G401.6 (cell line): ENCODE results near the gene EPHB1.

Source experiments
- FAIRE-seq: peaks from 2 replicates; lab custom pipeline; 2012; peaks lifted over from hg19 to GRCh38; lab: Jason Lieb, UNC

The EPHB1 gene

DNA sequence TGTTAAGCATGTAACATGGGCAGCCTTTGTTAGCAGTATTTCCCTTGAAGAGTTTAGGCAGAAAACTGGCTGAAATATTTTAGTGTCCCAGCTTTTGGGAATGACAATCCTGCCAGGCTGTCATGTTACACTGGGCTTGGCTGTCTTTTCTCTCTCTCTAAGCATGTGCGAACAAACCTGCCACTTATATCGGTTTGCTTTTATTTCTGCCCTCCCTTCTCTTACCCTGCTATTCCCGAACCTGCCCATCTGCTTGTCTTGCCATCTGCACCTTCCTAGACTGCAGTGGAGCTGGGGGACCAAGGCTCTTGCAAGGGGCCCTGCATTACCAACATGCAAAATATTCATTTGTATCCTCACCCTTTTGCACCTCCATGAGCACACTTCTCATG is 339.6 kb downstream of the EPHB1 start:
- FAIRE-seq = no peak

DNA sequence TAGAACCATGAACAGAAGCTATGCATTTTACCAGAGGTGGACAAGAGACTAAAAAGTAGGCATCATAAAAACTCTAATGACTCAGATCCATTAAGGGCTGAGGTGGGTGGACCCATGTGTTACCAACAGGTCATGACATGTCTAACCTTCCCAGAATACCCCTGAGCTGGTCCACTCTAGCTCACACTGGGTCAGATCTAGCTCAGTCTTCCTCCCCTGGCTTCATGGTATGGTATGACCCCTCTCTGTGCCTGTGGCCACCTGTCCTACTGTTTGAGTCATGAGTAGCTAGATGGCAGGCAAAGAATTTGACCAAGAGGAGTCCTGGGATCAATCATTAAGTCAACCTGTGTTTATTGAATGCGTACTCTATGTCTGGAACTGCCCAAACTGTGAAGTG is 340.4 kb downstream of the EPHB1 start:
- FAIRE-seq = no peak

DNA sequence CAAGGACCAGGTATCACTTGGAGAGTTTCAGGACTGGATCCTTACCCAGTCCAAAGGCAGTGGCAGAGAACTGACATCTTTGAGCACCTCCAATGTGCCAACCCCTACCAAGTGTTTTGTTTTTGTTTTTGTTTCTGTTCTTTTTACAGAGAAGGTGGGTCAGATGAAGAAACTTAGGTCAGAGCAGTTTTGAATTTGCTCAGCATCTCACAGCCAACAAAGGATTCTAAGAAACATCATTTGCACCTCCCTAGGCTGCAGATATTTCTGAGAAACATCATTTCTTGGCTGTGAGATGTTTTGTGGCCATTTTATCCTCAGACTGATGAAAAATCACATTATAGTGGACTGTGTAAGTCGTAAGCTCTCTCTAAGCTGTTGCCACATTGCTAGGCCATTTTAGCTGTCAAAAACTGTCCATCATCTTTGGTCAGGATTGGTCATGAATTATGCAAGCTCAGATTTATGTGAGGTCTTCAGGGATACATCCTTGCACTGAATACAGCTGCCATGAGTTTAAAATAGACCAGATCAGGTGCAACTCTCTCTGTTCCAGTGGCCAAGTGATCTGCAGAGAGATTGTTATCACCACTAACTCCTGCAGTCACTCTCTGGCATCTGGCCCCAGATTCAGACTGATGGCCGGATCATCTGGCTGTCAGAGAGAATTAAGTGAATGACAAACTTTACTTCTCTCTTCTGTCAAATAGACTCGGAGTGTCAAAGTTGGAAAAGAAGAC is 341.5 kb downstream of the EPHB1 start:
- no peak for FAIRE-seq

DNA sequence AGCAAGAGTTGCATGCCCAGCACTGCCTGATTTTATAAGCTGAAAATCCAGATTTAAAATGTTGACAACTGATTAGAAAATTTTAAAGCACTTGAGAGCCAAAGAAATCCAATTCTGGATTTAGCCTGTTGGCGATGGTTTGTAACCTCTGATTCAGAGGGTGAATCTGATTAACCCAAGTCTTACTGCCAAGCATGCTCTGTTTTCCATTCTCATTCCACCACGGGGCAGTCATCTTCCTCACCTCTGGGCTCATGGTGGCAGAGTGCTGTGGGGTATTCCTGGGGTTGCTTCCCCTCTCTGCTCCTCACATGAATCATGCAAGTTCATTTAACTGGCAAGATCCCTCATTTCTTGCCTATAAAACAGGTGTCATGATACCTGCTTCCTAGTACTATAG is 342.2 kb downstream of the EPHB1 start:
- FAIRE-seq = no peak

DNA sequence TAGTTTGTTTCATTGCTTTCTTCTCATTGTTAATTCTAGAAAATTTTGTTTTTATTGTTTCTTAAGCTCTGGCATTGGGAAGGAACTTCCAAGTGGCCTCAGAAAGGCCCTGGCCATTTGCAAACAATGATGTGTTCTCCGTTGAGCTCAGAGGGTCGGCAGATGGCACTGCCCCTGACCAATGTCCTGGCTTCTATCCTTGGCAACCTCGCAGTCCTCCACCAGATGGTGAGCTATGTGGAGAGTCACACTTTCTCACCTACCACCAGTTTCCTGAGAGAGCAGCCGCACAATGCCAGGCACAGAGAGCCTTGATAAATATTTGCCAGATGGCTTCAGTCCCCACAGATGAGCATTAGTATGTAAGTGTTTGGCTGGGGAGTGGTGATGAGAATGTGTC is 343.7 kb downstream of the EPHB1 start:
- FAIRE-seq = no peak

DNA sequence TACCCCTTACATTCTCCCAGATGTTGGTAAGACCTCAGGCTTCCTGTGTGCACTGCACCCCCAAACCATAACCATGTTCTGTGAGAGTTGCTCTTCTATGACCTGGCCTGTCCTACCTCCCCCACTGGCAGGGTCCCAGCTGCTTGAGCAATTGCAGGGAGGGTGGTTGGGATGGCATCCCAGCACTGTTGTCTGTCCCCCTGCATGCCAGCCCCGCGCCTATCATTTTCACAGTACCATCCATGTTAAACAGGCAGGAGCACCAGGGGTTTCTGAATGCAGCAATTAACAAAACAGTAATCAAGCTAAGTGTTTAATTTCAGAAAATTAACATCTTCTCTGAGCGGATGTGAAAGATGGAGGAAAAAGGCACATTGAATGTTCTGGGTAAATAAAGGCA is 345.5 kb downstream of the EPHB1 start:
- FAIRE-seq = no peak

DNA sequence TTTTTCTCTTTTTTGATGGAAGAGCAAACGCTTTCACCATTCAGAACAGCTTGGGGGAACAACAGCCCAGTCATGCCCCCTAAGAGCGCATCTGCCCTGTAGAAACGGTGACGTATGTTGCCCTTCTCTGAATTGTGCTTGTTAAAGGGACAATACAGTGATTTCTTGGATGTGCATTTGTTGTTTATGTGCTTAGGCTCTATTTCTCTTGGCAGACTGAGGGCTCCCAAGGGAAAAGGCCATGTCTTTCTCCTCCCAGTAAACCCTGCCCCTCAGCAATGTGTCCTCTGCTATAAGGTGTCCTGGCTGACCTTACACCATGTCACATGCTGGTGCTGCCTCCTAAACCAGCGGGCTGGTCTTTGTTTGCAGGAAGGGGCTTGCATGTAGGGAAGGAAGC is 346.1 kb downstream of the EPHB1 start:
- no peak for FAIRE-seq

DNA sequence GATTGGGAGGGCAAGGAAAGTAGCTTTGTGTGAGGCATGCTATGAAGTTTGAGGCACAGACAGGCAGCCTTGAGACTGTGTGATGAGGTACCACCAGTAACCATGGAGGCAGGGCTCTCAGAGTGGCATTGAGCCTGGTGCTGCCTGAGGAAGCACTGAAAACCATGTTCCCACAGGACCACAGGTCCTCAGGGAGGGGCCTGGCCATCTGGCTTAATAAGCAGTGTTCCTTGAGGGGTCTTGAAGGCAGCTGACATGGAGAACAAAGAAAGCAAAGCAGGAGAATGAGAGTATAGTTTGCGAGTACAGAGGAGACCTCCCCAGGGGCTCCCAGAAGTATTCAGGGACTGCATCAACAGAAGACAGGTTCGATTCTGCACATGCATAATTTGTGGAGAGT is 346.6 kb downstream of the EPHB1 start:
- FAIRE-seq = no peak

DNA sequence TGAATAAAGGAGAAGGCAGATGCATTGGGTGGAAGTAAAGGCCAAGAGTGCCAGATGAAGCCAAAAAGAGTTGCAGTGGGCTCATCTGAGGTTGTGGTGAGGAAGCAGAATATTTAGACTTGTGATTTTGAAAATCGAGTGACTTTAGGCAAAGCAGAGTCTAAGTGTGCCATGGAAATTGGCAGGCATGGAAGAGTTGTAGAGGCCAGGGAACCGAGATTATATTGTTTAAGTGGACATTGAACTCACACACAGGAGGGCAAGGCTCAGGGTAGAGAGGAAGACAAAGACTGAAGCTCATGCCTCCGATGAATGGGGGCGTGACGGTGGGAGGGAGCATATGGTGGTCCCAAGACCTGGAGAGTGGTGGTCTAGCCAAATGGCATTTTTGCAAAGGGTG is 347.5 kb downstream of the EPHB1 start:
- no peak for FAIRE-seq

DNA sequence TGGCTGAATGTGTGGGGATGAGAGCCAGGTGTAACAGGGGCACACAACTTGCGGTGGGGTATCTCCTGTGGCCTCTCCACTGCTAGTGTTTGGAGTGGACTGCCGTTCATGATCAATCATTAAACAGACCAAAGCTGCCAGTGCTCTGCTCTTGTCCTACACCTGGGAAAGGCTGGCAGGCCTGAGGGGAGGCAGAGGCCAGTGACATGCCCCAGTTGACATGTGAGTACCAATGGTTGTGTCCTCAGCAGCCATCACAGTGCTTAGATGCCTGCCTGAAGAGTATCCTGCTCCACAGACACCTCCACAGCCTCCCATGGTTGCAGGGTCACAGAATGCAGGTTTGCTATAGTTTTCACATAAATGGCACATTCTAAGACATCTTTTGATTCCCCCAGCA is 348.4 kb downstream of the EPHB1 start:
- FAIRE-seq = no peak

DNA sequence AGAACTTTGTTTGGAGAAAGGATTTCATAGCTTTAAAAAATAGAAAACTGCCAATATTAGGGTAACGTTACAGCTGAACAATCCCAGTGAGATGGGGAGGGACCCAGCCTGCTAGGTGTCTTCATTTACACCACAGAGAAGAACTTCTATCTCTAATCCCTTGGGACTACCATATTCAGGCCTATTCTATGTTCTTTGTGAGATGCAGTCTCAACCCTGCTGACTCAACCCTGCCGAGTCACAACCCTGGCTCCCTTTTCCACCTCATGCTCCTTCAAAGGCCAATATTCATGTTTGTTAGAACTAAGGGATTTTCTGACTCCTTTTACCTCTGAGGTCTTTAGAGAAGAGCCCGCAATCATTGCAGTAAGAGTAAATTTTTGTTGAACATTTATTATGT is 350.5 kb downstream of the EPHB1 start:
- FAIRE-seq = no peak

DNA sequence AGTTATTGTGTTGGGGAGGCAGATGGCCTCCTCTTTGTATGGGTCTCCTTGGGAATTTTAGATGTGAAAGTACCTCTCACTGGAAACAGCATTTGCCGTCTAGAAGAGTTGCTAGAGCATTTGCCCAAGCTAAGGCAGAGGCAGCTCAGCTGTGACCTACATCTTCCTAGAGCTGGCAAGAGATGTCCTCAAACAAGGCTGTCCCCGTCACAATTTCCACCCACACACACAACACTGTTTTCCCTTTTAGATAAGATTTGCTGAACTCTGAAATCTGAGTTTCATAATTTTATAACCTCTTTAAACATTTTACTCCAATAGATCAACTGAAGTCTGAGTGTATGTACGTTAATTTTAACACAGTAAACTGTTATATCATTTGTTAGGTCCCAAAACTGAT is 352.6 kb downstream of the EPHB1 start:
- FAIRE-seq = no peak

DNA sequence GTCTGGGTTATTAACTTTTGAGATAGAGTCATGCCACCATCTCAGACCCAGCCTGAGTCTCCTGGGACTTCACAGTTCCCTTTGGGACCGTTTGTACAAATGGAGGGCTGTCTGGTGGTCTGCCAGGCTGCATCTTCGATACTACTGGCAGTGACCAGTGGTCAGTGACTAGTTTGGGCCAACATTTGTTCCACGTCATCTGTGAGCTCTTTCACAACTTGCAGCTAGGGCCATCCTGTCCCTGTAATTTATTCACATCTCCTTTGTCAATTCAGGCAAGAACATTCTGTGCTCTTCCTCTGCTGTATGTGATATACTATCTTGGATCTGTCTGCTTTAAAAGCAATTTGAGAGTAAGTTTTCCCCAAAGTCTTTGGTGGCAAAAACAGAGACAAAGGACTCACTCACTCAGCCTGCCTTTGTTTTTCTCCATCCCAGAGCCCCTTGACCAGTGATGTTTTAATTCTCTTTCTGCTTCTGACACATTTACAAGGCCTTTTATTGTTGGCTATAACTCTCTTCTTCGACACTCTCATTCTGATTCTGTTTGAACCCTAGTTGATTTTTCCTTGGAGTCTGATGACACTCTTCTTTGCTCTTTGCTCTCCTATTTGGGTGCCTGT is 353.4 kb downstream of the EPHB1 start:
- no peak for FAIRE-seq

DNA sequence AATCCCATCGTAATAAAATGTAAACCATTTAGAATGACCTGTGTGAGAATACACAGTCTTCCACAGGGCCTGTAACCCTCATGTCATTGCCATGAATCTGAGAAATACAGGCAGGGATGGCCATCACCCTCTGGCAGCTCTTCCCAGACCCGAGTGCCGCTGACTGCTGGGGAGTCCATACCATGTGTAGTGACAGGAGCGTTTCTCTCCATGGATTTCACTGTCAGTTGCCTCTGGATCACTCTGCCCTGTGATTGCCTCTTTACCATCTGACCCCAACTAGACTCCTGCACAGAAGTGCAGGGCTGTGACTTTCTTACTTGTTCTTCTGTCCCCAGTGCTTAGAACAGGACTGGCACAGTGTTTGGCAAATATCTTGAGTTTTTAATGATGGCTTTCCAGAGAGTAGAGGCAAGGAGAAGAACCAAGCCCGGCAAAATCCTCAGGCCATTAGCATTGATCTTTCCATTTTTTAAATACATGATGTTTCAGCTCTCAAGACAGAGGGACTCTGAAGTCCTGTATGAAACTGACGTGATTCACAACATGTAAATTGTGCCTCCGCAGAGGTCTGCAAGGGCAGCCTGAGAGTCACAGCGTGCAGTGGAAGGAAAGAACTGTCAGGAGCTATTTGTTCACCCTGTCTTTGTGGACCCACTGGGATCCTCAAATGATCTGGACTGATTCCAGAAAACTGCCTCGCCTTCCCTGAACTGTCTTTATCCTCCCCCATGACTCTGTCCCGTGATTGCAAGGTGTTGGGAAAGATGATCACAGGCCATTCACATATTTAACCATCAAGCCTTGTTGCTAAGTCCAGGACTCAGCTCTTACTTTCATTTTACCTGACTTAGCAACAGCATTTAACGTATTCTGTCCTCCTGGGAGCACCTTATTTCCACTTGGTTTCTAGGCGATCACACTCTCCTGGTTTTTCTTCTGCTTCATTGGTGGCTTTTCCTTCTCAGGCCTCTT is 354.9 kb downstream of the EPHB1 start:
- FAIRE-seq = no peak

DNA sequence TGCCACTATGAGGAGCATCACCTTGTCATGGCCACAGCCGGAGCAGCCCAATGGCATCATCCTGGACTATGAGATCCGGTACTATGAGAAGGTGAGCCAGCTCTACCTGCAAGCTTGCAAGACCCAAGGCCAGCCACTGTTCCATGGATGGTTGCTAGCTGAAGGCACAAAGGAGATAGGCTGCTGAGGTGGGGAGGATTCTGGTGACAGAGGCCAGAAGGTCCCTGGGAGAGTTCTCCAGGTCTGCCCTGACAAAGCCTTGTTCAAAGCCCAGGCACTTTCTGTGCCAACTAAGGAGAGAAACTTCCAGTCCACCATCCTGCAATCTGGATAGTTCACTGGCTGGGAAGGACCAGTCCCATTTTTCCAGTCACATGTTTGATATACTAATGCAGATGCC is 359.1 kb downstream of the EPHB1 start:
- no peak for FAIRE-seq

DNA sequence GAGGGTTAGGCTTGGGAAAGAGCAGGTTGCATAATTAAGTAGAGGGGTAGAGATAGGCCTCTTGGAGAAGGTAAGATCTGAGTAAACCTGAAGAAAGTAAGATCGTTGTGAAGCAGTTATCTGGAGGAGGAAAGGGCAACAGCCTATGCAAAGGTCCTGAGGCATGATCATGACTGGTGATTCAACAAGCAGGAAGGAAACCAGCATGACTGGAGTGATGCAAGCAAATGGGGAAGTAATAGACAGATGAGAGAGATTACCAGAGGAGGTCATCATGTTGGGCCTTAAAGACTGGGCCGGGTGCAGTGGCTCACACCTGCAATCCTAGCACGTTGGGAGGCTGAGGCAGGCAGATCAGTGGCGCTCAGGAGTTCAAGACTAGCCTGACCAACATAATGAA is 360.2 kb downstream of the EPHB1 start:
- FAIRE-seq = no peak

DNA sequence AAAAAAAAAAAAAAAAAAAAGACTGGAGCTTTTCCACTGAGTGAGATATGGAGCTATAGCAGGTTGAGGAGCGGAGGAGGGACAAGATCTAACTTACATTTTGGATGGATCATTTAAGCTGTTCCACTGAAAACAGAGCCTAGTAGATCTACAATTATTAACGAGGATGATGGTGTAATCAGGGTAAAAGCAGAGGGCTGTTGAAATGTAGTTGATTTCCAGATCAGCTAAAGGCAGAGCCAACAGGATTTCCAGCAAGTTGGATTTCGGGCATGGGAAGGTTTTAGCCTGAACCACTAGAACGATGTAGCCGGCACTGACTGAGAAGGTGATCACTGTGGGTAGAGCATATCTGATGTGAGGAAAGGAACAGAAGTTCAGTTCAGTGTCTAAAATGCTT is 360.7 kb downstream of the EPHB1 start:
- FAIRE-seq = no peak

DNA sequence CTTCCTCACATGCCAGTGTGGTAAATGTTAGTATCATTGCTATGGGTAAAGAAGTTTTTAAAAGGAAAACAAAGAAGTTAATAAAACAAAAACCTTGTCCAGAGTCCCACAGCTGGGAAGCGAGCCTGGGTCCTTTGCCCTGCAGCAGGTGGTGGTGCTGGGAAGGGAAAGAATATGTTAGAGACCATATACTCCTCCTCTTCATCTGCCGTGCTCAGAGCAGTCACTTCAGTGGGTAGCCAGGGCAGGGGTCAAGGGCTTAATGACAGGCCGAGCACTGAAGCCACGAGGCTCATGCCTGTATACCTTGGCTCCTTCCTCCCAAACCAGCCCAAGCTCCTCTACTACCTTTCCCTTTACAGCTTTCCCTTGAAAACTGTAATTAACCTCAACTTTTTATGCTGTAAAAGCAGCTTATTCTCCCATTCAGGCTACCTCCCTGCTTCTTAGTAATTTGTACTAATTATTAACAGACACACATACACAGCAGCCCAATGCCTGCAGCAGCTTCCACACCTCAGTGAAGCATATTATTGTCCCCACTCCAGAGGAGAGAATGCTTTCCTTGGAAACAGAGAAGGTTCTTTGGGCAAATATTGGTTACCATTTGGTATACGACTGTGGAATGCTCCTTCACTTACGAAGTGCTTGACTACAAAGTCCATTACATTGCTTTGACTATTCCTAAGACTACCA is 362.1 kb downstream of the EPHB1 start:
- FAIRE-seq = no peak

DNA sequence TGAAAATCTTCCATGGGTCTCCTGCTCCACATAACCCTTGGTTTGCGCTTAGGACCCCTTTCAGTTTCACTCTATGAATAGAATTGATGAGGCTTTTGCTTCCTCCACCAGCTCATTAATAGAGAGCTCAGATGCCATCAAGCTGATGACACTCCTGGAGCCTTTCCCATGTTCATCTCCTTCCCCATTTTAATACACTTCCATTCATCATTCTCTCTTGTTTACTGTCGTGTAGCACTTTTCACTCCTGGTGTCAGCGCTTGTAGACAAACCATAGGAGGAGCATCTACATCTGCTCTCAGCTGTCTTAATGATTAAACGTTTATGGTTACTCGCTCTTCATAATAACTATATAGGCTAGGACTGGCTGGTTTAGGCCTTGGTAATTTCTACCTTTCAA is 363.5 kb downstream of the EPHB1 start:
- no peak for FAIRE-seq

DNA sequence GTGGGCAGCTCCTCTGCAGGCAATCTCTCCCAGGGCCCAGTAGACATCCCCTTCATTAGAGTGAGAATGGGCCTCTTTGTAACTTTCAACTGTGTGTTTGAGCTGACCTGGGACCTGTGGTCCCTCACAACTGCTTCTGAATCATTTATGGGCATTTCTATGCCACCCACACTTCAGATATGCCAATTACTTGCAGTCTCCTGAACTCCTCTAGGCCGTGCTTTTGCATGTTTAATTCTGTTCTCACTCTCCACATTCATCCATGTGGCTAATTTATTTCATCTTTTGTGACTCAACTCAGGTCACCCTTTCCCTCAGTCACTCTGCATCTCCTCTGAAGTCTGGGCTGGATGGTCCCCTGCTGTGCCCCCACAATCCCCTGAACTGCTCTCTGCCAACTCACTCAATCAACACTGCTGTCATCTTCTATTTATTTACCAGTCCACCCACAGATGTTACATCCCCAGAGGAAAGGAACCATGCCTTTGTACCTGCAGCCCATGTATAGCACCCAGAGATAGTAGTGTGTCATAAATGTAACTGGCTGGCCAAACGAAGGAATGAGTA is 364.7 kb downstream of the EPHB1 start:
- FAIRE-seq = no peak

DNA sequence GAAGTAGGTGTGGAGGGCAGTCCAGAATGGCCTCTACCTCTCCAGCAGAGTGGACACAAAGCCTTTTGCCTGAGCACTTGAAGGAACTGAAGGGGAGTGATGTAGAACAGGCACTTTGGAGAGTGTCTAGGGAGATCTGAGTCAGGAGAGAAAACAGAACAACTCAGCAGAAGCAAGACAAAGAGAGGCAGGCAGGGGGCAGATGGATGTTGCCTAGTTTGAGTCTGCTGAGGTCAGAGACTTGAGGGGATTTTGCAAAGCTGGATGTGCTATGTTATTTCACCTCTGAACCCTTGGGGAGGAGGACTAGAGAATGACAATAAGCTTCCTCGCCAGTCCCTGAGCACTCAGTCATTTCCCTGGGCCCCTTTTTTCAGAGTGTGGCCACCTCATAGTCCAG is 366.4 kb downstream of the EPHB1 start:
- FAIRE-seq = no peak

DNA sequence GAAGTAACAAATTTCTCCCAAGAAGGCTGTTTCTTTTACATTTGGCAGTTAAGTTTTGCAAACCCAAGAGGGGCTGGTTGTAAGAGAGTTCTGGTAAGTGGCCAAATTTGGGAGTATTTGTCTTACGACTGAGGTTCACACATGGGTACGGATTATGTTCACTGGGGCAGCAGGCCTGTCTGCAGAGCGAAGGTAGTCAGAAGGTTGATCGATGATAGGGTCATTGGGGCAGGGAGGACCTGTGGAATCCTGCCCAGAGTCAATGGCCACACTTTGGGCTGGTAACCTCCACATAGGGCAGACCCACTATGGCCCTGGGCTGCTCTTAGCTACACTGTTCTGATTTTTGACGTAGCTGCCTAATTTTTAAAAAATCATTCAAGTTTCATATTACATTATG is 368.6 kb downstream of the EPHB1 start:
- no peak for FAIRE-seq
